OCI-LY7 (cell line): ENCODE results near the gene ARHGAP42. TPM values are rescaled to one million over a fixed set of nuclear protein-coding genes. Genes with fewer than 3 reads are reported as not detected.

ENCODE experiments used
- BruUV-seq: library from RNA; stranded (reverse); fragments of 400-500 nt; replicated peaks from 2 replicates; lab custom pipeline; 2021; lab: Mats Ljungman, UMichigan
- CTCF ChIA-PET: fragments of 300-600 bp; sonication (Branson Sonifier 250); formaldehyde crosslinking; loops from one replicate; lab custom pipeline; 2022; ENCODE audit warnings: antibody characterized with exemption; ENCODE audit not compliant: unreplicated experiment; lab: Charles Lee
- POLR2A ChIA-PET: fragments of 300-600 bp; sonication (Branson Sonifier 250); formaldehyde crosslinking; loops from one replicate; lab custom pipeline; 2022; ENCODE audit warnings: antibody characterized with exemption; lab: Charles Lee
- DNase-seq: peaks from one replicate; pipeline ENCODE4 v3.0.0-alpha.2; 2015; ENCODE audit warnings: low spot score
- H2AFZ ChIP-seq: fragments of 200-600 bp; sonication (generic), shearing (Covaris generic); 2 replicates; pipeline ENCODE4 v1.6.1; 2014; ENCODE audit warnings: mild to moderate bottlenecking, antibody characterized with exemption, low read length, moderate library complexity
- H3K27ac ChIP-seq: fragments of 200-600 bp; sonication (generic); 2 replicates; pipeline ENCODE4 v1.5.1; 2014; ENCODE audit warnings: mixed run types, low read depth, mild to moderate bottlenecking, moderate library complexity, low read length, inconsistent platforms; ENCODE audit not compliant: poor library complexity, severe bottlenecking
- H3K36me3 ChIP-seq: fragments of 200-600 bp; sonication (generic); 2 replicates; pipeline ENCODE4 v1.6.1; 2014; ENCODE audit warnings: mild to moderate bottlenecking, antibody characterized with exemption, low read length, moderate library complexity, mixed read lengths; ENCODE audit not compliant: insufficient read depth
- H3K4me1 ChIP-seq: fragments of 200-600 bp; sonication (generic); 2 replicates; pipeline ENCODE4 v1.5.1; 2014; ENCODE audit warnings: mild to moderate bottlenecking, low read length; ENCODE audit not compliant: insufficient read depth, poor library complexity, severe bottlenecking
- H3K4me2 ChIP-seq: fragments of 200-600 bp; sonication (generic); 2 replicates; pipeline ENCODE4 v1.6.1; 2014; ENCODE audit warnings: mild to moderate bottlenecking, low read length
- H3K4me3 ChIP-seq: fragments of 200-600 bp; sonication (generic); 2 replicates; pipeline ENCODE4 v1.5.1; 2014; ENCODE audit warnings: mild to moderate bottlenecking, low read depth, low read length; ENCODE audit not compliant: poor library complexity, severe bottlenecking
- H3K79me2 ChIP-seq: fragments of 200-600 bp; sonication (generic); 2 replicates; pipeline ENCODE4 v1.6.1; 2016; ENCODE audit warnings: low read depth, mild to moderate bottlenecking, low read length, moderate library complexity, mixed read lengths; ENCODE audit not compliant: insufficient read depth
- H3K9me2 ChIP-seq: fragments of 200-600 bp; sonication (generic); 2 replicates; pipeline ENCODE4 v1.6.1; 2016; ENCODE audit warnings: mild to moderate bottlenecking, low read length, mixed read lengths; ENCODE audit not compliant: insufficient read depth
- H3K9me3 ChIP-seq: fragments of 200-600 bp; sonication (generic); 2 replicates; pipeline ENCODE4 v1.6.1; 2014; ENCODE audit warnings: mild to moderate bottlenecking, mixed run types, low read length, mixed read lengths
- H4K20me1 ChIP-seq: fragments of 200-600 bp; sonication (generic); 2 replicates; pipeline ENCODE4 v1.6.1; 2014; ENCODE audit warnings: mild to moderate bottlenecking, antibody characterized with exemption, low read length, moderate library complexity, mixed read lengths; ENCODE audit not compliant: insufficient read depth
- EZH2phosphoT487 ChIP-seq: fragments of 200-600 bp; sonication (generic); IDR thresholded peaks from 2 replicates; pipeline ENCODE4 v1.6.1; 2018; ENCODE audit warnings: low read depth, borderline replicate concordance, mild to moderate bottlenecking, mixed run types, antibody characterized with exemption, low read length, moderate library complexity, mixed read lengths
- intact Hi-C: fragments of 100-400 bp; cut with micrococcal nuclease; formaldehyde crosslinking; loops from one replicate; pipeline ENCODE4 v1.10.0; 2022; ENCODE audit not compliant: unreplicated experiment
- total RNA-seq, 2 experiments: library from RNA; depleted of rRNA in 1 of 2; stranded (reverse); fragments of >200 nt in 1 of 2; shearing (Covaris generic) in 1 of 2; gene quantifications; 2 replicates each; pipeline ENCODE4 v1.2.3, GENCODE V29; 2014 to 2022
- TF ChIP-seq, protein P1 (sequence below): fragments of 200-600 bp; sonication (generic); conservative IDR thresholded peaks from 2 replicates; pipeline ENCODE4 v1.5.1; 2014; ENCODE audit warnings: mild to moderate bottlenecking, antibody characterized with exemption, low read length, moderate library complexity, mixed read lengths

ARHGAP42 gene
- total RNA-seq, 2 experiments from 2014 or later: not detected

DNA sequence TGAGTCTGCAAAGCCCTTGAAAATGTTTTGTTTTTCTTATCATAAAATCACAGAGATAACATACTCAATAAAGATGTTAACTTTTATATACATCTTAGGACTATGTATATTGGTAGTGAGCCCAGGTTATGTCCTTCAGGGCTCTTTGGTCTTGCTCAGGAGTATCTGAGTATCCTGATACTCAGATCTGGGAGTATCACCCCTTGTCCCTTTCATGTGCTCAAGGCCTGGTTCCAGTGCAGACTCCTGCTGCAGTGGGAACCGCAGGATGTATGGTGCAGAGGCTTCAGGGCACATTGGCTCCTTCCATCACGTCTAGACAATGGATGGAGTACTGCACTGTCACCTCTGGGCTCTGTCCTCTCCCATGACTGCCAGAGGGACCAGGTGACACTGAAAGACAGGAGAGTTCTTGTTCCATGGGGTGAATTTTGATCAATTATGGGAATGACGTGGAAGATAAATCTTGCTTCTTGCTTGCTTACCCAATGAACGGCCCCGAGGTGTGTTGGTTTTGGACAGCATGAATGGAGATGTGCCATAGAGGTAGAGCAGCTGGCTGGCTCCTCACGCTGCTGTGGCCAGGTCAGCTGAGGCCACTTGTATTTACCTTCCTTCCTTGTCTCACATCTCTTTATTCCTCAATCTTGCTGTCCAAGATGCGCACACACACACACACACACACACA is 215.5 kb downstream of the ARHGAP42 start:
- Histone ChIP-seq H3K9me3 (no peaks in the 10 kb centered on the region), H4K20me1 (no peaks in the 10 kb centered on the region), H3K79me2 (no peaks in the 10 kb centered on the region), H3K4me3 (no peak overlapping the region), H3K4me2 (no peak overlapping the region), H3K36me3 (no peaks in the 10 kb centered on the region), H2AFZ (no peak overlapping the region), H3K4me1 (no peaks in the 10 kb centered on the region), H3K9me2 (no peaks in the 10 kb centered on the region), H3K27ac (no peak overlapping the region)
- BruUV-seq: no TSS peak
- CTCF ChIA-PET: no interaction called here
- DNase-seq: no peak
- TF ChIP-seq EZH2phosphoT487: no peak
- TF ChIP-seq, protein P1, sequence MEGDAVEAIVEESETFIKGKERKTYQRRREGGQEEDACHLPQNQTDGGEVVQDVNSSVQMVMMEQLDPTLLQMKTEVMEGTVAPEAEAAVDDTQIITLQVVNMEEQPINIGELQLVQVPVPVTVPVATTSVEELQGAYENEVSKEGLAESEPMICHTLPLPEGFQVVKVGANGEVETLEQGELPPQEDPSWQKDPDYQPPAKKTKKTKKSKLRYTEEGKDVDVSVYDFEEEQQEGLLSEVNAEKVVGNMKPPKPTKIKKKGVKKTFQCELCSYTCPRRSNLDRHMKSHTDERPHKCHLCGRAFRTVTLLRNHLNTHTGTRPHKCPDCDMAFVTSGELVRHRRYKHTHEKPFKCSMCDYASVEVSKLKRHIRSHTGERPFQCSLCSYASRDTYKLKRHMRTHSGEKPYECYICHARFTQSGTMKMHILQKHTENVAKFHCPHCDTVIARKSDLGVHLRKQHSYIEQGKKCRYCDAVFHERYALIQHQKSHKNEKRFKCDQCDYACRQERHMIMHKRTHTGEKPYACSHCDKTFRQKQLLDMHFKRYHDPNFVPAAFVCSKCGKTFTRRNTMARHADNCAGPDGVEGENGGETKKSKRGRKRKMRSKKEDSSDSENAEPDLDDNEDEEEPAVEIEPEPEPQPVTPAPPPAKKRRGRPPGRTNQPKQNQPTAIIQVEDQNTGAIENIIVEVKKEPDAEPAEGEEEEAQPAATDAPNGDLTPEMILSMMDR: no peak
- intact Hi-C loops: no loop called here
- POLR2A ChIA-PET: no interaction called here

DNA sequence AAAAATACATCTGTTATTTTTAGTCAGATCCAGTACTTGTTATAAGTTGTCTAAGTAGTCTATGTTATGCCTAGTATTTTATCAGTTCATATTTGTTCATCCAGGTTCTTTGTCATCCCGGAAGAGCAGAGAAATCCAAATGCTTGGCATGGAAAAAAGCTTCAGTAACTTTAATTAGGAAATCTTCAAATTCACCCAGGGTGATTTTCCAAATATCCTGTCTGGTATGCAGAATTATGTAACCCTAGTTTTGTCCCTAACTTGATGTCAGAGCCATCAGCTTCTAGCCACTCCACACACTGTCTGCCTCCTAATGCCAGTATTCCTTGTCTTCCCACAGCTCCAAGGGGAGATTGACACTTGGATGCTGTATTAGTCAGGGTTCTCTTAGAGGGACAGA is 216.2 kb downstream of the ARHGAP42 start:
- Histone ChIP-seq H3K4me2 (no peak overlapping the region), H3K4me1 (no peaks in the 10 kb centered on the region), H3K36me3 (no peaks in the 10 kb centered on the region), H3K27ac (no peak overlapping the region), H4K20me1 (no peaks in the 10 kb centered on the region), H3K9me2 (no peaks in the 10 kb centered on the region), H3K79me2 (no peaks in the 10 kb centered on the region), H2AFZ (no peak overlapping the region), H3K4me3 (no peak overlapping the region), H3K9me3 (no peaks in the 10 kb centered on the region)
- no peak for TF ChIP-seq EZH2phosphoT487
- TF ChIP-seq, protein P1: no peak
- ChIA-PET CTCF (no interaction called here), POLR2A (no interaction called here)
- intact Hi-C loops: no loop called here
- no peak for DNase-seq
- BruUV-seq: no TSS peak

- intact Hi-C loops: no loop called here
- Histone ChIP-seq H3K36me3 (no peaks in the 10 kb centered on the region), H3K27ac (no peak overlapping the region), H3K9me3 (no peaks in the 10 kb centered on the region), H3K9me2 (no peaks in the 10 kb centered on the region), H3K4me1 (peaks cover 18% of the 10 kb centered on the region), H4K20me1 (no peaks in the 10 kb centered on the region), H2AFZ (no peak overlapping the region), H3K4me2 (no peak overlapping the region), H3K4me3 (no peak overlapping the region), H3K79me2 (no peaks in the 10 kb centered on the region)
- no peak for DNase-seq
- TF ChIP-seq, protein P1: no peak
- no peak for TF ChIP-seq EZH2phosphoT487
- POLR2A ChIA-PET: interaction anchor here (0.7 to 1.1 kb wide), 3 partner anchors 11 to 647 kb away, joined by 3 to 4 read pairs (median 3); no protein-coding TSS in a partner anchor
- CTCF ChIA-PET: no interaction called here
- no TSS peak for BruUV-seq
Observed at GRCh38 chr11:100905684-100906083, 218.6 kb downstream of the ARHGAP42 start.
